ENCODE measurements around the gene HCN2. TPM values are rescaled to one million over a fixed set of nuclear protein-coding genes. Genes with fewer than 3 reads are reported as not detected.

HCN2 gene
- total RNA-seq, 1 donor from 2014 or later: not detected

DNA sequence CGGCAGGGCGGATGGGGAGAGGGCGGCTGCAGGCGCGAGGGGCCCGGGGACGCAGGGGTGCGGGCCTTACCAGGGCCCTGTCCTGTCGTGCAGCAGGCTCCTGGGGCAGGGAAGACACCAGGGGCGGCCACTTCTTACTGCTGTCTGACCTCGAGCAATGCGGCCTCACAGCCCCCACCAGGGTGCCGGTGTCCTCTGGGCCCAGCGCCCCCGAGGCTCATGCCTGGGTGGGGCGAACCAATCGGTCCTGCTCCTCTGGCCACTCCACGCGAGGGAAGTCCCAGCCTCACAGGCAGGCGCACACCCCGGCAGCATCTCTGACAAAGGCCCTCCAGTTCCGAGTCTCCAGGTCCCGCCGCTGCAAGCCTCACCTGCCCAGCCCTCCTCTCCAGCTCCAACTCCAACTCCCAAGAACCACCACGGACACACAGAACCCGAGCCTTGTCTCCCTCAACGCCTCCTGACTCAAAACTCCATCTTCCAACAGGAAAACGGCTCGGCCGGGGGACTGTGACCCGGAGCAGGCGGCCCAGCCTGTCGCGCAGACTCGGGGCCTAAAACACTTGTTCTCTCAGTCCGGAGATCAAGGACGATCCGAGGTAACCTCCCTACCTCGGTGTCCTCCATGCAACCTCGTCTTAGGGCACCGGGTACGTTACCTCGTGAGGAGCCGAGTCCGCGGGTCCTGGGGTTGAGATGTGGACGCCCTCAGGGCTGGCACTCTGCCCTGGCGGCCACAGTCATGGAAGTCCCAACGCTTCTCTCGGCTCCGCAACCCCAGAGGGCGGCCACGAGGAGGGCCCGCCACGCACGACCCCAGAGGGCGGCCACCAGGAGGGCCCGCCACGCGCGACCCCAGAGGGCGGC, 56.5 kb downstream of the HCN2 start:
- Histone ChIP-seq H3K9me3 (ENCODE audit: control insufficient read depth in 3 of 3, low read length in 3 of 3) (no peaks in the 10 kb centered on the region), H3K4me1 (ENCODE audit: control insufficient read depth in 3 of 3, insufficient read depth in 3 of 3, low read length in 3 of 3) (no peaks in the 10 kb centered on the region), H3K36me3 (ENCODE audit: control insufficient read depth in 3 of 3, insufficient read depth in 3 of 3, low read length in 3 of 3) (peaks cover 16 to 28% (median 17%) of the 10 kb centered on the region in 3 donors), H3K27ac (ENCODE audit: low read depth, low read length) (no peak overlapping the region), H3K27me3 (ENCODE audit: control insufficient read depth in 3 of 3, insufficient read depth in 3 of 3, low read length in 3 of 3) (no peaks in the 10 kb centered on the region), H3K9ac (ENCODE audit: low read depth in 1 of 3, low read length in 3 of 3) (no peak overlapping the region), H3K4me3 (ENCODE audit: low read length in 3 of 3) (no peak overlapping the region)

DNA sequence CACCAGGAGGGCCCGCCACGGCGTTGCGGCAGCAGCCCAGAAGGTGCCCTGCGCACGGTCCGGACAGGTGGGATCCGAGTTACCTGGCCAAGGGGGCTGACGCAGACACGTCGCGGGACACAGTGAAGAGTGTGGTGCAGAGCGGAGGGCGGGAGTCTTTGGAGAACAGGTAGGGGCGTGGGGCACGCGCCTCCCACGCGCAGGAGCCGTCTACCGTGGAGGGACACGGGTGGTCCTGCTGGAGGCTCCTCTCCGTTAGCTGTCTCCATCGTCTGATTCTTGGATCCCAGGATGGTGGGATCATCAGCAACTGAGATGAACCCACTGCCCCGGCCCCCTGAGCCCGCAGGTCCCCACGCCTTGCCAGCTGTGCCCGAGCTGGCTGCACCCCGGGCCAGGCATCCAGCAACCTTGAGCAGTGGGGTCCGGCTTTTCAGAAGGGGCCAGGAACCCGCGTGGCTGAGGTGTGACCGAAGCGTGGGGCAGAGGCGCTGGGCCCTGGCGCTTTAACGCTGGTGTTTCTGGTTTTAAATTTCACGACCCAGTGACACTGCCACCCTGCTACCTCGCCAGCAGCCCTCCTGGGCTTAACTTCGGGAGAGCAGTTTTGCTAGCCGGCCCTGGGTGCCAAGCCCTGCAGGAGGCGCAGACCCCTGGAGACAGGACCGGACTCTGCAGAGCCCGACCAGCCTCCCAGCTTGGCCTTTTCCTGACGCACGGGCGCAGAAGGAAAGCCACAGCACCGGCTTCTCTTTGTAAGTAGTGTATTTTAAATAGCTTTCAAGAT, 57.3 kb downstream of the HCN2 start:
- peaks cover 21 to 35% (median 22%) of the 10 kb centered on the region in 3 donors for H3K36me3 ChIP-seq (ENCODE audit: control insufficient read depth in 3 of 3, insufficient read depth in 3 of 3, low read length in 3 of 3)
- no peaks in the 10 kb centered on the region for H3K27me3 ChIP-seq (ENCODE audit: control insufficient read depth in 3 of 3, insufficient read depth in 3 of 3, low read length in 3 of 3)
- no peak overlapping the region for H3K27ac ChIP-seq (ENCODE audit: low read depth, low read length)
- no peaks in the 10 kb centered on the region for H3K9me3 ChIP-seq (ENCODE audit: control insufficient read depth in 3 of 3, low read length in 3 of 3)
- no peak overlapping the region for H3K9ac ChIP-seq (ENCODE audit: low read depth in 1 of 3, low read length in 3 of 3)
- no peak overlapping the region for H3K4me3 ChIP-seq (ENCODE audit: low read length in 3 of 3)
- H3K4me1 ChIP-seq (ENCODE audit: control insufficient read depth in 3 of 3, insufficient read depth in 3 of 3, low read length in 3 of 3): no peaks in the 10 kb centered on the region

DNA sequence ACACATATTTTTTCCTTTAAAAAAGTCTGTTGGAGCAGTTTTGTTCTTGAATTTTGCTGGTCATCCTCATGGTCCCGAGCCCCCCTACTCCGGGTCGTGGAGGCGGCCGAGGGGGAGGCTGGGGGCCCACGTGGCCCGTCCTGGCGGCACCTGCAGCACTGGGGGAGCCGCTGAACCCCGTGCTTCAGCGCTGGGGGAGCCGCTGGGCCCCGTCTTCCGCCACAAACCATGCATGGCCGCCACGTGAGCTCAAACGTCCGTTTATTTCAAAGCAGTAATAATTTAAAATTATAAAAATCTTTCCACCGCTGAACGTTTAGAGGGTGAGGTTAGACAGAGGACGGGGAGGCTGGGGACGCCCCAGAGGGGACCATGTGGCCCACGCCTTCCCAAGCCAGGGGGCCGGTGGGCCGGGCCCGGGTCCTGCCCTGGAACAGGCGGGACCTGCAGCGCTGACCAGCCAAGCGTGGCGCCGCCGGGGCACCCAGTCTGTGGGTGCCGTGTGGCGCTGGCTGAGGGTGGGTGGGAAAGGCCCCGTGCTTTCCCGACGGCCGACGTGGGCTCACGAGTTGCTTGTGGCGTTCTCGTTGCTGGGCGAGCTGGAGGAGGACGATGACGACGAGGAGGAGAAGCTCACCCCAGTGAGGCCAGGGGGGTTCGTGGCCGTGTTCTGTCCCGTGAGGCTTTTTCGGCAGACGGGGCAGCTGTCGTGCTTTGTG, 58.0 kb downstream of the HCN2 start:
- Histone ChIP-seq H3K36me3 (ENCODE audit: control insufficient read depth in 3 of 3, insufficient read depth in 3 of 3, low read length in 3 of 3) (peaks cover 21 to 35% (median 22%) of the 10 kb centered on the region in 3 donors), H3K27ac (ENCODE audit: low read depth, low read length) (no peak overlapping the region), H3K9ac (ENCODE audit: low read depth in 1 of 3, low read length in 3 of 3) (no peak overlapping the region), H3K27me3 (ENCODE audit: control insufficient read depth in 3 of 3, insufficient read depth in 3 of 3, low read length in 3 of 3) (no peaks in the 10 kb centered on the region), H3K9me3 (ENCODE audit: control insufficient read depth in 3 of 3, low read length in 3 of 3) (no peaks in the 10 kb centered on the region), H3K4me3 (ENCODE audit: low read length in 3 of 3) (no peak overlapping the region), H3K4me1 (ENCODE audit: control insufficient read depth in 3 of 3, insufficient read depth in 3 of 3, low read length in 3 of 3) (no peaks in the 10 kb centered on the region)

DNA sequence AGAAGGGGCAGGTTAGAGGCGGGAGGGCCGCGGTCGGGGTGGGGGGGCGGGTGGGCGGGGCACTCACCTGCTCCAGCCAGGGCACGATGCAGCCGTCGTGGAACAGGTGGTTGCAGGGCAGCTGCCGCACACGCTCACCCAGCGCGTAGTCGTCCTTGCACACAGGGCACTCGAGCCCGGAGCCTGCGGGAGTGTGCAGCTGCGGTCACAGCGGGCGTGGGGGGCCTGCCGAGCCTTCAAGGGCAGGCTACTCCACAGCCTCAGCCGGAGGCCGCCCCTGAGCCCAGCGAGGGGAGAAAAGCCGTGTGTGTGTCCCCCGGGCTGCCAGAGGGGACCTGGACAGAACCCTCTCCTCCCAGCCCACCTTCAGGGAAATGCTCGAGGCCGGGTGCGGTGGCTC, 58.6 kb downstream of the HCN2 start:
- Histone ChIP-seq H3K27ac (ENCODE audit: low read depth, low read length) (no peak overlapping the region), H3K36me3 (ENCODE audit: control insufficient read depth in 3 of 3, insufficient read depth in 3 of 3, low read length in 3 of 3) (peaks cover 21 to 35% (median 22%) of the 10 kb centered on the region in 3 donors), H3K4me3 (ENCODE audit: low read length in 3 of 3) (no peak overlapping the region), H3K27me3 (ENCODE audit: control insufficient read depth in 3 of 3, insufficient read depth in 3 of 3, low read length in 3 of 3) (no peaks in the 10 kb centered on the region), H3K9ac (ENCODE audit: low read depth in 1 of 3, low read length in 3 of 3) (no peak overlapping the region), H3K4me1 (ENCODE audit: control insufficient read depth in 3 of 3, insufficient read depth in 3 of 3, low read length in 3 of 3) (peaks cover 0 to 2% (median 0%) of the 10 kb centered on the region in 3 donors), H3K9me3 (ENCODE audit: control insufficient read depth in 3 of 3, low read length in 3 of 3) (no peaks in the 10 kb centered on the region)

DNA sequence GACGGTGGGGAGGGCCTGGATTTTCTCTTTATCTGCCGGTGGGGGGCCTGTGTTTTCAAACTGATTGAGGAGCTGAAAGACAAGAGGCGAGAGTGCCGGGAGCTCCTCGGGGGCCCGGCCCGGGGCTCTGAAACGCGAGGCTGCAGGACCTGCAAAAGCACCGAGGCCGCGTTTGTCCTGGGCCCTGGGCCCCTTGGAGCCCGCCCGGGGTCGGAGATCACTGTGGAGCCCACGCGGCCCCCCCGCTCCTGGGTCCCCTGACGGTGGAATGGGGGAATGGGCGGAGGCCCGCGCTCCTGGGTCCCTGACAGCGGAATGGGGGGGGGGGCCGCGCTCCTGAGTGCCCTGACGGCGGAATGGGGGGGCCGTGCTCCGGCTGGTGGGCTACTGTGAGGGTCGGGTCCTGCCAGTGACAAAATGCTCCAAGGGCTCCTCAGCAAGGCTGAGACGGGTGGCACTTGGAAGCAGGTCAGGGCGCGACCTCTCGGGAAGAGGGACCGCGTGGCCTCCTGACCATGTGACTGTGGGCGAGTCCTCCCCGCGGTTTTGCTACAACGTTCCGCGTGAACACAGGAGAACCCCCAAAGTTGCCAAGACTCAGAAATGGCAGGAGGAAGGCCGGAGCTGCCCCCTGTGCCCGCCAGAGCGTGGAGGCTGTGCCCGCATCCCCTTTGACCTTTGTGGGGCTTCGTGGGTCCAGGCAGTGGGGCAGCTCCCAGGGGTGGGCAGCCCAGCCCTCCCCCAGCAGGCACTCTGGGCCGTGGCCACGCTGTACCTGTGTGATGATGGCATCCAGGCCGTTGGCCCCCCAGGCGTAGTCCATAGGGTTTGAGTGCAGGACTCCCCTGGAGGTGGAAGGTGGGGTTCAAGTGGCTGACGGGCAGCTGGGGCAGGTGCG, 59.5 kb downstream of the HCN2 start:
- H3K4me3 ChIP-seq (ENCODE audit: low read length in 3 of 3): no peak overlapping the region
- H3K36me3 ChIP-seq (ENCODE audit: control insufficient read depth in 3 of 3, insufficient read depth in 3 of 3, low read length in 3 of 3): peaks cover 25 to 41% (median 25%) of the 10 kb centered on the region in 3 donors
- no peaks in the 10 kb centered on the region for H3K9me3 ChIP-seq (ENCODE audit: control insufficient read depth in 3 of 3, low read length in 3 of 3)

DNA sequence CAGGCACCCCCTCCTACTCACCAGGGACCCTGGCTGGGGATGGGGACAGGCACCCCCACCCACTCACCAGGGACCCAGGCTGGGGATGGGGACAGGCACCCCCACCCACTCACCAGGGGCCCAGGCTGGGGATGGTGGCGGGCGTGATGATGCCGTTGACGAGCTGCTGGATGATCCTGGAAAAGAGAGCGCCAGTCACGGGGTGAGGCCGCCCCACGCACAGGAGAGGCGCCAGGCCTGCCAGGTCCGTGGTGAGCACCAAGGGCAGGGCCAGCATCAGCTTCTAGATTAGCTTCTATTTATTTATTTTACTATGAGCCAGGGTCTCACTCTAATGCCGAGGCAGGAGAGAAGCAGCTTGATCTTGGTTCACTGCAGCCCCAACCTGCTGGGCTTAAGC, 60.4 kb downstream of the HCN2 start:
- peaks cover 0 to 2% (median under 1%) of the 10 kb centered on the region in 3 donors for H3K4me1 ChIP-seq (ENCODE audit: control insufficient read depth in 3 of 3, insufficient read depth in 3 of 3, low read length in 3 of 3)
- no peak overlapping the region for H3K9ac ChIP-seq (ENCODE audit: low read depth in 1 of 3, low read length in 3 of 3)
- no peak overlapping the region for H3K4me3 ChIP-seq (ENCODE audit: low read length in 3 of 3)
- no peaks in the 10 kb centered on the region for H3K9me3 ChIP-seq (ENCODE audit: control insufficient read depth in 3 of 3, low read length in 3 of 3)
- H3K27ac ChIP-seq (ENCODE audit: low read depth, low read length): no peak overlapping the region
- no peaks in the 10 kb centered on the region for H3K27me3 ChIP-seq (ENCODE audit: control insufficient read depth in 3 of 3, insufficient read depth in 3 of 3, low read length in 3 of 3)
- H3K36me3 ChIP-seq (ENCODE audit: control insufficient read depth in 3 of 3, insufficient read depth in 3 of 3, low read length in 3 of 3): peaks cover 23 to 39% (median 25%) of the 10 kb centered on the region in 3 donors

More for the DNA sequence above, 59.5 kb downstream of the HCN2 start:
- H3K27me3 ChIP-seq (ENCODE audit: control insufficient read depth in 3 of 3, insufficient read depth in 3 of 3, low read length in 3 of 3): no peaks in the 10 kb centered on the region
- peaks cover 0 to 2% (median 0%) of the 10 kb centered on the region in 3 donors for H3K4me1 ChIP-seq (ENCODE audit: control insufficient read depth in 3 of 3, insufficient read depth in 3 of 3, low read length in 3 of 3)
- H3K27ac ChIP-seq (ENCODE audit: low read depth, low read length): no peak overlapping the region
- no peak overlapping the region for H3K9ac ChIP-seq (ENCODE audit: low read depth in 1 of 3, low read length in 3 of 3)

DNA sequence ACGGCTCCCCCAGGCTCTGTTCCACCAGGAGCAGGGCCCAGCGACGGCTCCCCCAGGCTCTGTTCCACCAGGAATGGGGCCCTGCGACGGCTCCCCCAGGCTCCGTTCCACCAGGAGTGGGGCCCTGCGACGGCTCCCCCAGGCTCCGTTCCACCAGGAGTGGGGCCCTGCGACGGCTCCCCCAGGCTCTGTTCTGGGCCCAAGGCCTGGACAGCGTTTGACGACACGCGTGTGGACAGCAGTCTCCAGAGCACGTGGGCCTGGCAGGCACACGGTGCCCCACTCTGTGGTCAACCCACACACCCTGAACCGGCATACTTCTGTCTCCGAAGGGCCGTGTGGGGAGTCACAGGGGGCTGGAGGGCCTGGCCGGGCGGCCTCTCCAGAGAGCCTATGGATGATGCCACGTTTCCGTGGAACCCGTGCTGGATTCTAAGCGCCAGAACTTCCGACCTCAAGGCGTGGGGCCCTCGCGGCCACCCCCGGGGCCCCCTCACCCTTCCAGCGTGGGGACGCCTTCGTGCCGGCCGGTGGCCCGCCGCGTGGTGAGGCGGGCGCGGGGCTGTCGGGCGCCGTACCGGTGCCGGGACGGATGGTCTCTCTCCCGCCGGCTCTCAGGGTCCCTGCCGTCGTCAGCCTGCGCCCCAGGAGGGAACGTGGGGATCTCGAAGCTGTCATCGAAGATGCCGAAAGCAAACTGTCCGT, 61.6 kb downstream of the HCN2 start:
- Histone ChIP-seq H3K4me1 (ENCODE audit: control insufficient read depth in 3 of 3, insufficient read depth in 3 of 3, low read length in 3 of 3) (peaks cover 0 to 10% (median 5%) of the 10 kb centered on the region in 3 donors), H3K27ac (ENCODE audit: low read depth, low read length) (no peak overlapping the region), H3K27me3 (ENCODE audit: control insufficient read depth in 3 of 3, insufficient read depth in 3 of 3, low read length in 3 of 3) (no peaks in the 10 kb centered on the region), H3K9ac (ENCODE audit: low read depth in 1 of 3, low read length in 3 of 3) (no peak overlapping the region), H3K4me3 (ENCODE audit: low read length in 3 of 3) (no peak overlapping the region), H3K9me3 (ENCODE audit: control insufficient read depth in 3 of 3, low read length in 3 of 3) (no peaks in the 10 kb centered on the region), H3K36me3 (ENCODE audit: control insufficient read depth in 3 of 3, insufficient read depth in 3 of 3, low read length in 3 of 3) (peaks cover 22 to 39% (median 24%) of the 10 kb centered on the region in 3 donors)

DNA sequence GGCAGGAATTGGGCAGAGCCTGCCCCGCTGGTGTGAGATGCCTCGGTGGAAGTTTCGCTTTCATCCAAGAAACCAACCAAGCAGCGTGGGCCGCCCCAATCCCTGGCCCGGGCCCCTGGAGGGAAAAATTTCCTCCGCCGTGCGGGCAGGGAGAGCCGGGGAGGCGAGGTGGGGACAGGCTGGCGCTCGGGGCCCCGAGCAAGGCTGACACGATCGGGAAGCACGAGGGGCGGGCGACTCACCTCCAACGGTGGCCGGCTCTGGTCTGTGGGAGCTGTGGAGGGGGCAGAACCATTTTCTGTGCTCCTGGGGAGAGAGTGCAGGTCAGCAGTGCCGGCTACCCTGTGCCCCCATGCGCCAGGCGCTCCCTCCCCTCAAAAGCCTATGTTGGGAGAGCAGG, 62.3 kb downstream of the HCN2 start:
- peaks cover 0 to 14% (median 8%) of the 10 kb centered on the region in 3 donors for H3K4me1 ChIP-seq (ENCODE audit: control insufficient read depth in 3 of 3, insufficient read depth in 3 of 3, low read length in 3 of 3)
- H3K9ac ChIP-seq (ENCODE audit: low read depth in 1 of 3, low read length in 3 of 3): no peak overlapping the region
- H3K4me3 ChIP-seq (ENCODE audit: low read length in 3 of 3): no peak overlapping the region
- no peaks in the 10 kb centered on the region for H3K9me3 ChIP-seq (ENCODE audit: control insufficient read depth in 3 of 3, low read length in 3 of 3)
- peaks cover 17 to 37% (median 20%) of the 10 kb centered on the region in 3 donors for H3K36me3 ChIP-seq (ENCODE audit: control insufficient read depth in 3 of 3, insufficient read depth in 3 of 3, low read length in 3 of 3)
- no peaks in the 10 kb centered on the region for H3K27me3 ChIP-seq (ENCODE audit: control insufficient read depth in 3 of 3, insufficient read depth in 3 of 3, low read length in 3 of 3)
- H3K27ac ChIP-seq (ENCODE audit: low read depth, low read length): no peak overlapping the region

Data from skeletal muscle tissue (tissue), 4 donors.